Measurements from ENCODE around the gene MSI2.

The MSI2 gene

DNA sequence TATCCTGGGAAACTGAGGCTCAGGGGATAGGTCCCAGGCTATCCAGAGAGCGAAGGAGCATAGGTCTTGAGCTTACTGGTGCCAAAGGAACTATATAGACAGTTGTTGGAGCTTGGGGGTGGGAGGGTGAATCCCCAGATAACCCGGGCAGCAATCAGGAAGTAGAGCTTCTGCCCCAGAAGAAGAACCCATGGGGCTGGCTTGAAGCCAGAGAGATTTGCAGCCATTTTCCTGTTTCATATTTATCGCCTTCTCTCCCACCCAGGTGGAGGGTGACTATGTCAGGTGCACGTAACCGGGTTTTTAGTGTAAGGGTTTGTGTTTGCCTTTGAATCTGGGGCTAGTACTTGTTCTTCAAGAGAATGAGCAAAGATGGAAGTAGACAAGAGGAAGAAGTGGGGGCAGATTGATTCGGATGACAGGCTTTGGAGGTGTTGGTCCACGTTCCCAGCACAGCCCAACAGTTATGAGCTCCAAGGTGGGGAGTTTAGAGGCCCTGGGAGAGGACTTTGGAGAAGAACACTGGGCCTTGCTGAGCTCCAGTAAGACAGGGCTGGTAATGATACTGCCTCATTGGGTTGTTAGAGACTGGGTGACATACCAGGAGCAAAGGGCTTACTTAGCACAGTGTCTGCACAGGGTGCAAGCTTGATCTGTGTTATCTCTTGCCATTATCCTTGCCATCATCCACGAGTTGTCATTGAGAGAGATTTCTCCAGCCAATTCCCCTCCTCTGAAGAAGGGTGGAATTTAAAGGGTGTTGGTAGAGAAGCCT is 343.1 kb downstream of the MSI2 start:
- no peak for DNase-seq (ENCODE audit: low spot score)

DNA sequence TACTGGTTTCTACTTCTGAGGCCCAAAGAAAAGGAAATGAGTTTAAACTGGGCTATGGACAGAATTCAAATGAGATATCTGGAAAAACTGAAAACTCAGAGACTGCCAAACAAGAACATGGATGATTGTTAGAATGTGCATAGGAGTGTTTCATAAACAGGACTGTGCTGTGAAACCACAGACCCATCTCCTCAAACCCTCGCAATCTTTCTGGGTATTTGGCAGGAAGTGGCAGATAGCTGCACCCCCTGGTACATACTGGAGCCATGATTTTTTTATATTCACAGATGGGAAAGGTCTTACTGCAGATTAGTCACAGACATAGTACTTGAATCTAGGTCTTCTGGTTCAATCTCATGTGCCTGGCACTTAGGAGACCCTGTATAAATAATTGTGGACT is 343.8 kb downstream of the MSI2 start:
- no peak for DNase-seq (ENCODE audit: low spot score)

DNA sequence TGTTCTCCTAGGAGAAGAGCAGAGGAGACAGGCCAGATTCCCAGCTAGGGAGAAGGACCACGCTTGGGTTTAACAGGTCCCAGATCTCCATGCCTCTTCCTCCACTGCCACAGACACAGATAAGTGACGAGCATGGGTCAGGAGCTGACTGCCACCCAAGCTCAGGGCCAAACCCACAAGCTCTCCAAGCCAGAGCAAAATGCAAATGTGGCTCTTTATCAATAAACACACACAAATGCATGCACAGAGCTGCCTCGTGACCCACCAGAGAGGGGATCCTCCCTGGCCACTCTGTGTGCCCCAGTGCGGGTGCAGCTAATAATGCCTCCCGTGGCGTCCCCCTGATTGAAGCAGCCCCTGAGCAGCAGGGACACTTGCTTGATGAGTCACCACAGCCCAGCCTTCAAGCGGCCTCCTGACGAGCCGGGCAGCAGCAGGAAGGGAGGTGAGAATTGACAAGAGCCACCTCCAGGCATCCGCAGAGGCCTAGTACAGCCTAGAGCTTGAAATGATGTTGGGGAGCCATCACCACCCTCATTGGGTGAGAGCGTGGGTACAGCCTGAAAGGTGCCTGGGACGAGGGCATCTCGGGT is 344.9 kb downstream of the MSI2 start:
- no peak for DNase-seq (ENCODE audit: low spot score)

DNA sequence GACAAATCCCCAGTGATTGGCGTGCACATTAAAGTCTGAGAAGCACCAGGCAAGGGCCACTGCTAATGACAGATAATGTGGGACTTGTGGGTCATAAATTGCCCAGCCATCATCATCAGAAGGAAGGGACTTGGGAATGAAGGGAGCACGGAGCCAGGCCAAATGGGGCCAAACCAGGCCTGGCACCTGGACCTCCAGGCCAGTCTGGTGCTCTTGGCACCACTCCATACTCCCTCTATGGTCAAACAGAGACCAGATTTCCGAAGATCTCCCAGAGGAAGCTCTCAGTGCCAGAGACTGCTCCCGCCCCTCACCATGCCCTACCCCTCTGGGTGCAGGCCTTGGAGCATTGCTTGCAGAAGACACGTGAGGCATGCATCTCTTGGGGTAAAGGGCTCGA is 346.6 kb downstream of the MSI2 start:
- DNase-seq (ENCODE audit: low spot score) = no peak

DNA sequence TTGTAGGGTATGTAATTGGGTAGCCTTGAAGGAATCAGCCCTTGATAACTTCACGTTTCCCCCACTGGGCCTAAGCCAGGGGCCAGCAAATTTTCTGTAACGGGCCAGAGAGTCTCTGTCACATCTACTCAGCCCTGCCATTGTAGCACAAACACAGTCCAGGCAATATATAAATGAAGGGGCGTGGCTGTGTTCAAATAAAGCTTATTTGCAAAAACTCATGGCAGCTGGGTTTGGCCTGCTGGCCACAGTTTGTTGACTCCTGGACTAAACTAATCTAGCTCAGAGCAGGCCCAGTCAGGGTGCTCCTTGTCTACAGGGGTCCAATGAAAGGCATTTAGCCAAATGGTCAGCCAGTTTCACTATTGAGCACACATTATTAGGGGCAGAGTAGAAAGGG is 347.2 kb downstream of the MSI2 start:
- DNase-seq (ENCODE audit: low spot score) = no peak

DNA sequence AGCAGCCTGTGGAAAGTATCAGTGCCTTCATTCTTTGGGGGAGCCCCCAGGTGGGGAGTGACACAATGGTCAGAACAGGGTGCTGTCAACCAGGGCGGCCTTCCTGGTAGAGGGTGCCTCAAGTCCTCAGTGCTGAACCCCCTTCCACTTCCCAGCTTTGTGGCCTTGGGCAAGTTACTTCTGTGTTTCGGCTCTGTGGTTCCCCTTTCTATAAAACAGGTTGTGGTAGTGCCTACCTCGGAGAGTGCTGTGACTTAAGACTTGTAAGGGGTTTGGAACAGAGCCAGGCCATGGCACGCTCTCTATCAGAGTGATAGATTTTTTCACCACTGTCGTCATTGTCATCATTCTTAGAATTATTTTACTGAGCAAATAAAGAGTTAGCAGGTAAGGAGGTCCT is 347.7 kb downstream of the MSI2 start:
- no peak for DNase-seq (ENCODE audit: low spot score)

DNA sequence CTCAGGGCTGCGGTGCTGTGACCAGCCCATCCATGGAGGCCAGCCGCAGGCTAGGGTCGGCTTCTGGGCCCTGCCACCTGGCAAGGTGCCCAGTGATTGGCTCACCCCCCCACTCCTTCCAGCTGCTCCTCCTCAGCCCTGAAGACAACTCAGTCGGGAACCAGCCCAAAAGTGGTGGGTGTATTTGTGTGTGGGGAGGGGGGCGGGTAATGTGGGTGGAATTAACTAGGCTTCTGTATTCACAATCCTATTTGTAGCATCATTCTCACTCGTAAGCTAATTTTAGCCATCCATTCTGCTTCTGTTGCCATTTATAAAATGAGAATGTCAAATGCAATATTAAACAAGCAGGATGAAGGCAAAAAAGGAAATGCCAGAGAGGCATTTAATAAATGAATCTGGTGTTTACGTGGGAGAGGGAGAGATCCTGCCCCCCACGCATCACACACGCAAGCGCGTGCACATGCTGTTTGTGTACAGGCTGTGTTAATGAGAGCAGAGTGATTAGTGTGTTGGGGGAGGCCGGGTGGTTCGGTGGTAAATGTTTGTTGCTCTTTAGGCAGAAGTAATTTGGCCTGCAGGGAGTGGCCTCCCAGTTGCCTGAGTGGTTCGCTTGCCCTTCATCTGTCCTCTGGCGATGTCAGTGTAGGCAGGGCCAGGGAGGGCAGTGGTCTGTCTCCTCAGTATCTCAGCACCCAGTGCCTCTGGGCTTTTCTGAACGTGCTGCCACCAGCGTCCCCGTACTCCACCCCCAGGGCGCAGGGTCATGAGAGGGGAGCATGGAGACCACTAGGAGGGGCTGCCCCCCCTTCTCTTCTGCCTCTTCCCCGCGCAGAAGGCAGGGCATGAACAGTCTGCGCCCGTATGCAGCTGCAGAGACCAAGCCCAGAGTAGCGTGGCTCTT is 348.7 kb downstream of the MSI2 start:
- no peak for DNase-seq (ENCODE audit: low spot score)

DNA sequence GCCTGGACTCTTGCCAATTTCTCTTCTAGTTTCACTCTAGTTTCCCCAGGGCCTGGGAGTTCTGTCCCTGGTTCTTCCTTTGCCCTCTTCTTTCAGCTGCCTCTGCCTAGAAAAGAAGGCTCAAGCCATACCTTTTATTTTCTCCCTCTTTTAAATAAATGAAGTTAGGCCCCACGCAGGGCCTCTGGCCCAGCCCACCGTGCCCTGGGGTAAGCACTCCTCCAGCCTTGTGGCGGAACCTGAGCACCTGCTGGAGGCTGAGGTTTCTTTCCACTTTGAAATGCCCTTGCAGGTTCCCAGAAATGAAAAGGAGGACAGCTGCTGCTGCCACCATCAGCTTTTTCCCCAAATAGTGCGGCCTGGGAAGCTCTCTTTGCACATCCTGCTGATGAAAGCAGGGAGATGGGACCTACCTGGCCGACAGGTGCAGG is 349.4 kb downstream of the MSI2 start:
- DNase-seq (ENCODE audit: low spot score) = no peak

DNA sequence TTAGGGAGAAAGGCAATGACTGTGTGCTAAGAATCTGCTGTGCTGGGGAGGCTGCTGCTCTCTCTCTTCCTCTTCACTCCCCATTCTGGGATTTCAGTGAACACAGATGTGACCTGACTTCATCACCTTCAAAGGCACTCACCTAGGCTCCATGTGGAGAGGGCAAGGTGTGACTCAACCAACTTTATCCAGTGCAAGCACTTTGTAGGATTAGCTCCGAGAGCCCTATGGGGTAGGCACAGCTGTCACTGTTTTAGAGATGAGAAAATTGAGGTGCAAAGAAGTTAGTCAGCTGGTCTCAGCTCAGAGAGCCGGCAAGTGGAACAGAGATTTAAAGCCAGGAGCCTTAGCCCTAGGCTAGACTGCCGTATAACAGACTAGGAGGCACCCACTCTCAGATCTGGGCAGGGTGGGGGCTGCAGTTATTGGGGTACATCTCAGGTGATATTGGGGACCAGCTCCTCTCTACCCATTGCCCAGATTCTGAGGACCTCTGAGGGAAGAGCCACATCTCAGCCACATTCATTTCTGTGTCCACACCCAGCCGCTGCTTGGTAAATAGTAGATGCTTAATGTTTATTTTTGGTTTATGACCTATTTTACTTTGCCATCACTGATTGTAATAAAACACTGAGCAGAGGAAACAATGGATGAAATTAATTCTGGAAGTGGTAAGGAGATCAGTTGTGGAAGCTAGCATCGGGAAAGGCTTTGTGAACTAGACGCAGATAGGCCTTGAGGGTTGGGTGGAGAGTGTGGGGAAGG is 350.0 kb downstream of the MSI2 start:
- DNase-seq (ENCODE audit: low spot score) = no peak

DNA sequence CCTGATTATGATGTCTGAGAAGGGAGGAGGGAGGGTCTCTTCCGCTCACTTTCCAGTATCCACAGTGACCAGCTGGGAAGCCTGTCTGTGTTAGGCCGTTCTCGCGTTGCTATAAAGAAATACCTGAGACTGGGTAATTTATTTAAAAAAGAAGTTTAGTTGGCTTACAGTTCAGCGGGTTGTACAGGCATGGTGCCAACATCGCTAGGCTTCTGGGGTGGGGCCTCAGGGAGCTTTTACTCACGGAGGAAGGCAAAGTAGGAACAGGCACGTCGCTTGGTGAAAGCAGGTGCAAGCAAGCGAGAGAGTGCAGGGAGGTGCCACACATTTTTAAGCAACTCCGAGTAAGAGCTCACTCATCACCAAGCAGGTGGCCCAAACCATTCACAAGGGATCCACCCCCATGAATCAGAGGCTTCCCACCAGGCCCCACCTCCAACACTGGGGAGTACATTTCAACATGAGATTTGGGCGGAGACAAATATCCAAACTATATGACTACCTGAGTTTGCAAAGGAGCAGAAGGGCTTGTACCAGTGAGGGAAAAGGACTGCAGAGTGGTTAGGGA is 351.3 kb downstream of the MSI2 start:
- DNase-seq (ENCODE audit: low spot score) = no peak

DNA sequence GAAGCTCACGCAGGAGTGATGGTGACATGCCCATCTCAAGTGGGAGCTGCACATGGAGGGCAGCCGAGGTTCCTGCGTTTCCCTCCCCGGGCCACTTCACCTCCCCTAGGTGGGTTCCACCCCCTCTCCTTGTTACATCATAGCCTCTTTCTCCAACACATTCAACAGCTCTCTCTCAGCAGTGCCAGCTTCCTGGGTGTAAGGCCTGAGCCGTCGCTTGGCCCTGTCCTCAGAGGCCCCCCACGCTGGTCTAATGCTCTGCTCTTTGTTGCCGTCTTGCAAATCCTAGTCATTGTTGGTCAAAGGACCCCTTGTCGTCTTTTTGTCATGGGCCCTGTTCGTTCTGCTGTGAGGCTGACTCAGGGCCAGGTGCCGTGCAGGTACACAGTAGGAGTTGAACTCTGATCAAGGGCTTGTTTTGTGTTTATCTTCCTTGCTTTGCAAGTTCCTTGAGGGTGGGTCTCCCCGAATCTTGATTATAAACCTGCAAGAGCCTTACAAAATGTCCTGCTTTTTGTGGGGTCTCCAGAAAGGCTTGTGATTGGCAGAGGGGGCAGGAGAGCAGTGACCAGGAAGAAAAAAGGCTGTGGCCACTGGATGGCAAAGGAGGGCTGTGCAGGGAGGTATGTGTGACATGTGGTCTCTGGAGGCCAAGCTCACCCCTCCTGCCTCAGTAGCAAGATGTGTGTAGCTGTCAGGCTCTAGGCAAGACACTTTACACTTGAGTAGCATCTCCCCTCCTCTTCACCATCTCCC is 352.2 kb downstream of the MSI2 start:
- no peak for DNase-seq (ENCODE audit: low spot score)

DNA sequence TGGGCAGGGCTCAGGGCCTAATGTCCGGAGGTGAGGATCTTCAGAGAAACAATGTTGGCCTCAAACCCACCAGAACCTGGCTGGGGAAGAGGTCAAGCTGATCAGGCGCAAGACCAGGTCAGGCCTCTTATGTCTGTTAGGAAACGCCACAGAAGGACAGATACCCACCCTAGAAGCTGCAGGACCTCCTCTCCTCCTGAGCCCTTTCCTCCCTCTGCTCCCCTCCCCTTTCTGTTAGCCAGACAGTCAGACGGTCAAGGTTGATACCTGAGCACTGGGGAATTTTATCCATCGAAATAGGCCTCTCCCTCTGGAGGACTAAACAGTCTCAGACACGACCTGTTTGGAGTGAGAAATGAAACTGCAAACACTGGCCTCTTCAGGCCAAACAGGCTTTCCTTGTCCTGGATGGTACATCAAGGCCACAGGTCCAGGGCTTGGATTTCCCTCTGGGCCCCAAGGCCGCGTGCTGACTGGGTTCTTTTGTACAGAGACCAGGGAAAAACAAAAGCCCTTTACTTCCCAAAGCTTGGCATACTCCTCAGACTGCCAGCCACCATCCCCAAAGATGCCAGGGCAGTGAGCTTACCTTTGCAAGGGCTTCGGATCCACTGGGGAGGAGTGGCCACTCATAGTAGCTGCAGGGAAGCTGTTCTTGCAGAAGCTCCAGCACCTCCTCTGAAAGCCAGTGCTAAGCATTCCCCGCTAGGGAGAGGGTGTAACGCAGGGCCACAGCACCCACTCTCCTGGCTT is 353.0 kb downstream of the MSI2 start:
- no peak for DNase-seq (ENCODE audit: low spot score)

DNA sequence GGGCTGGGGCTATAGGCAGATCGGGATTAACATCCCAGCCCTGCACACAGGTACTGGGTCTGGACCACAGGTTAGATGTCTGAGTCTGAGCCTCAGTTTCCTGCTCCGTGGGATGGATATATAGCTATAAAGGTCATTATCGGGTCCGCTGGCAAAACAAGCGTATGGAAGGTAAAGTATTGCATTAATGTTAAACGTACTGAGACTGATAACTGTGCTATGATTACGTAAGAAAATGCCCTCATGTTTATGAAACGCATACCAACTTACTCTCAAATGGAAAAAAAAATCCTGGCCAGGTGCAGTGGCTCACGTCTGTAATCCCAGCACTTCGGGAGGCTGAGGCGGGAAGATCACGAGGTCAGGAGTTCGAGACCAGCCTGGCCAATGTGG is 353.6 kb downstream of the MSI2 start:
- no peak for DNase-seq (ENCODE audit: low spot score)

DNA sequence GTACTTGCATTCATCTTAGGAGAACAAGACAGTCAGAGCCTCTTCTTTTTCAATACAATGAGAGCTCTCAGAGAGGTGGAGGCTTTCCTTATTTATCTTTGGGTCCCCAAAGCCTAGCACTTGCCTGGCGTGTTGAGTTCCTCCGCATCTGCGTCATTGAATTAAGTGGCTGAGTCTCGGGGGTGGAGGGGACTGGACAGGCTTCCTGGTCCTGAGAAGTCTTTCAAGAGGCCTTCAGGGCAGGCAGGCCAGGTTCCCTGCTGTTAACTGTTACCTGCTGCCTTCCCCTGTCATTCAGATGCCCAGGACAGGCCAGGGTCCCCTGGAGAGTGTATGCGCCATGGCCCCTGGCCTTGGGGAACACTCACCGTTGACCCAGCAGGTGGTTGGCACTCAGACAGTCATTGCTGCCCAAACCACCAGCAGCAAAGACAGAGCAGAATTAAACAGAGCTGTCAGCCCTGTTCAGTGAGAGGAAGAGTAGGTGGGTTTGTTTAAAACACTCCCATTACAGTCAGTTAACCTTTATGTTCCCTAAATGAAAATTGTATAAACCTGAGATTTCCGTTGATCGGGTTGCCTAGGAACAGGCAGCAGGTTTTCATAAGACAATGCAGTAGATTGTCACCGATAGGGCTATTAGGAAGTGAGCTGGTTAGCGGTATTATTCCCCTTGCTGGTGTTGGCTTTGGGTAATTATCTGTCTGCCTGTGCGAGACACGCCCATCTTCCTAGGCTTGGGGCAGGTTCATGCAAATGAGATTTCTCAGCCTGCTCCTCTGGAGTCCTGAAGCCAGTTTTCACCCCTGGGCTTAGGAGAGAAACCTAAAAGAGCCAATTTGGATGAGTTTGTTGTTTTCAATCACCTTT is 356.1 kb downstream of the MSI2 start:
- DNase-seq (ENCODE audit: low spot score) = no peak

DNA sequence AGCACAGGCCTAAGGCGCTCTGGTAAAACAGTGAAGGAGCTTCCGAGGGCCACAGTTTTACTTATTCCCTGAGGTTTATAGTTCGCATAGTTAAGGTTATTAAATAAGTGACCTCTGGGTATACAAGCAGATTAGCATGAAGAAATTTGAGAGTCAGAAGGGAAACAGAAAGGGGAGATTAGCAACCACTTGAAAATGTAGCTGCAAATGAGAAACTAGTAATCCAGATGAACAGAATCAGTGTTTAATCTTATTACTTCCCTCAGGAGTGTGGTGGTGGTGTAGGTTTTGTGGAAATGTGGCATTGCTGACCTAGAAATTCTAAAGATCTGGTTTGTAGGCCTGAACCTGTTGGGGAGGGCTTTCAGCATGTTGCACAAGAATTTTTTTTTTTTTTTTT is 358.4 kb downstream of the MSI2 start:
- no peak for DNase-seq (ENCODE audit: low spot score)

DNA sequence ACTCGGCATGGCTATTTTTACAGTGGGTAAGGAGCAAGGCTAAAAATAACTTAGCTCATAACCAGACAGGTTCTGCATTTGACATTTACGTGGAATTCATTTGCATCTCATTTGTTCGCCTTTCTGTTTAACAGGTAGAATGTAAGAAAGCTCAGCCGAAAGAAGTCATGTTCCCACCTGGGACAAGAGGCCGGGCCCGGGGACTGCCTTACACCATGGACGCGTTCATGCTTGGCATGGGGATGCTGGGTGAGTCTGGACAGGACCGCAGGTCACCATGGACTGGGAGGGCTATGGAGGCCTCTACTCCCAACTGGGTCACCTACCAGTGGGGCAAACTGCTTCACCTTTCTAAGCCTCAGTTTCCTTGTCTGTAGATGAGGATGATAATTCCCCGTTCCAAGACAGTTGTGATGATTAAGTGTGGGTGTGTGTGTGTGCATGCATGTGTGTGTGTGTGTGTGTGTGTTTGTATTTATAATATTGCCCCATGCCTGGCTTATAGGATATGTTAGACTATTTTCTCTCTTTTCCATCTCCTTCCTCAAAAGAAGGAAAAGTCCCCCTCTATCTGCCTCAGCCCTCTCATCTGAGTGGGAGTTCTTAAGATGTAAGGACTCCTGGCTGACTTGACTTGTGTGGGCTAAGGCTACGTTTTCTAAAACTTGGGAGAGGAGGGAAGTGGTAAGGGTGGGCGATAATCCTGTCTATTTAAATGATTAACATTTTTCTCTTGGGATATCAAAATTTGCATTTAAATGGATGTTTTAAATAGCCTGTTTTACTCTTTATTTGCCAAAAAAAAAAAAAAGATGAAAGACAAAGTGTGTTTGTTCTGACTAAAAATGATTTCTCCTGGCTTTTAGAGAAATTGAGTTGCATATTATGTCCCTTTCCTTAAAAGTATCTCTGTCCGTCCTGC is 359.8 kb downstream of the MSI2 start:
- DNase-seq (ENCODE audit: low spot score) = no peak

DNA sequence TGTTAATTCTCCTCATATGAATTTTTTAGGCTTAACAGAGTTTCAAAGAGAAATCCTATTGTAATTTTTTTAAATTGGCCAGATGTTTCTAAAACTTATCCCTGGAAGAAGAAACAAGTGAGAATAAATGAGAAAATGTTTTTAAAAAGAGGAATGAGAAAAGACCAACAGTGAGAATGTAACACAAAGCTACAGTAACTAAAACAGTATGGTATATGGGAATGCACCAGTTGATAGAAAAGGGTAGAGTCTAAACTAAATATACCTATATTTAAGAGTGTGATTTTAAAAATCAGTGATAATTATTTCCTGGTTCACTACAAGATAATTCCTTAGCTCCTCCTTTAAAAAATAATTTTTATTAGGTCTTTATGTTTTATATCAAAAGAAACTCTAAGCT is 360.9 kb downstream of the MSI2 start:
- no peak for DNase-seq (ENCODE audit: low spot score)

All from COLO829 (cell line).